GM18907 (cell line): Measurements from ENCODE around the gene CLMP.
"Not testable (repeated sequence)": the region's sequence is repeated elsewhere in the genome, so short reads cannot be mapped to it uniquely, and the experiment has no call there.

Experiments used
- ATAC-seq: cut with Tn5 transposase; IDR thresholded peaks from one replicate; pipeline ENCODE4 v1.9.1; 2021; ENCODE audit warnings: mild to moderate bottlenecking, moderate library complexity; ENCODE audit not compliant: unreplicated experiment

The CLMP gene

GRCh38 chr11:123219066-123219690, 24.1 kb upstream of the CLMP start:
- ATAC-seq: no peak

- no peak for ATAC-seq
Observed at GRCh38 chr11:123218451-123218850, 23.4 kb upstream of the CLMP start.

GRCh38 chr11:123217897-123218296, 22.8 kb upstream of the CLMP start:
- ATAC-seq: no peak

GRCh38 chr11:123216249-123216648, 21.2 kb upstream of the CLMP start:
- no peak for ATAC-seq

GRCh38 chr11:123214940-123215339, 19.9 kb upstream of the CLMP start:
- ATAC-seq: no peak

GRCh38 chr11:123214396-123214795, 19.3 kb upstream of the CLMP start:
- ATAC-seq: no peak

GRCh38 chr11:123213307-123213771, 18.3 kb upstream of the CLMP start:
- no peak for ATAC-seq

- ATAC-seq: no peak
Observed at GRCh38 chr11:123212406-123212805, 17.4 kb upstream of the CLMP start.

- ATAC-seq: no peak
Observed at GRCh38 chr11:123211981-123212380, 16.9 kb upstream of the CLMP start.

- no peak for ATAC-seq
Observed at GRCh38 chr11:123211149-123211852, 16.3 kb upstream of the CLMP start.

- no peak for ATAC-seq
Observed at GRCh38 chr11:123209591-123209990, 14.5 kb upstream of the CLMP start.

- no peak for ATAC-seq
Observed at GRCh38 chr11:123206791-123207434, 11.9 kb upstream of the CLMP start.

- not testable (repeated sequence) for ATAC-seq
Observed at GRCh38 chr11:123206055-123206454, 11.0 kb upstream of the CLMP start.

- no peak for ATAC-seq
Observed at GRCh38 chr11:123203934-123204333, 8.9 kb upstream of the CLMP start.

GRCh38 chr11:123203471-123203870, 8.4 kb upstream of the CLMP start:
- ATAC-seq: no peak

GRCh38 chr11:123202155-123203151, 7.4 kb upstream of the CLMP start:
- no peak for ATAC-seq

- no peak for ATAC-seq
Observed at GRCh38 chr11:123200264-123200663, 5.2 kb upstream of the CLMP start.

GRCh38 chr11:123197711-123198110, 2.7 kb upstream of the CLMP start:
- no peak for ATAC-seq

- ATAC-seq: no peak
Observed at GRCh38 chr11:123196060-123196714, 1.1 kb upstream of the CLMP start.
